Memory B cell (primary cell): ENCODE data around the gene ADGRV1.

Source experiments
- ATAC-seq: fragments of 150-1000 bp; cut with Tn5 transposase; 2 replicates; pipeline ENCODE4 v1.10.0; 2021; ENCODE audit warnings: low read depth, mild to moderate bottlenecking, moderate library complexity
- DNase-seq, 2 donors: peaks; one replicate each; pipeline ENCODE4 v3.0.0; 2022; ENCODE audit warnings: low spot score in 2 of 2
- H3K27ac Mint-ChIP-seq: one replicate; pipeline ENCODE4 v1.8.0; 2022; ENCODE audit warnings: mild to moderate bottlenecking, moderate library complexity, mixed read lengths
- H3K27me3 Mint-ChIP-seq: one replicate; pipeline ENCODE4 v1.8.0; 2022; ENCODE audit warnings: mixed read lengths
- H3K36me3 Mint-ChIP-seq: one replicate; pipeline ENCODE4 v1.8.0; 2022; ENCODE audit warnings: mild to moderate bottlenecking, mixed read lengths
- H3K4me1 Mint-ChIP-seq: one replicate; pipeline ENCODE4 v1.8.0; 2022; ENCODE audit warnings: mixed read lengths
- H3K4me3 Mint-ChIP-seq: one replicate; pipeline ENCODE4 v1.8.0; 2022; ENCODE audit warnings: mild to moderate bottlenecking, moderate library complexity, mixed read lengths
- H3K9me3 Mint-ChIP-seq: one replicate; pipeline ENCODE4 v1.8.0; 2022; ENCODE audit warnings: mixed read lengths

Gene ADGRV1

DNA sequence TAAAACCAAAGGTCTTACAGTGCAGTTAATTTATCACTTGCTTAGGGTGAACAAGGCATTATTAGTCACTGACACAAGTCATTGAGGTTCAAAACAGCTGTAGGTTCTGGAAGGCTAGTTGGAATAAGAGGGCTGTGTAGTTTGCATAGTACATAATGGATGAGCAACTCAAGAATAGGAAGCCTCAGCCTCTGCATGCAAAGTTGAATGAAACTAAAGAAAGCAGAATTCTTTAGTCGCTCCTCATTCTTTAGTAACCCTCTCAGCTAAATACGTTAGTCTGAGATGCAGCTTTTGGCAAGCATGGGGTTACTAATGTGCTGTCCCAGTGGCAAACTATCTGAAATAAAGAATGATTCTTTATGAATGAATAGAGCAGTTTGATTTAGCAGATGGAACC lies 74.2 kb downstream of the ADGRV1 start:
- no peaks in the 10 kb centered on the region for H3K9me3 Mint-ChIP-seq
- DNase-seq (no peak), ATAC-seq (no peak)
- H3K27ac Mint-ChIP-seq, result no peak overlapping the region
- H3K27me3 Mint-ChIP-seq, result peaks cover 6% of the 10 kb centered on the region
- no peak overlapping the region for H3K4me3 Mint-ChIP-seq
- no peaks in the 10 kb centered on the region for H3K4me1 Mint-ChIP-seq
- H3K36me3 Mint-ChIP-seq, result no peaks in the 10 kb centered on the region

DNA sequence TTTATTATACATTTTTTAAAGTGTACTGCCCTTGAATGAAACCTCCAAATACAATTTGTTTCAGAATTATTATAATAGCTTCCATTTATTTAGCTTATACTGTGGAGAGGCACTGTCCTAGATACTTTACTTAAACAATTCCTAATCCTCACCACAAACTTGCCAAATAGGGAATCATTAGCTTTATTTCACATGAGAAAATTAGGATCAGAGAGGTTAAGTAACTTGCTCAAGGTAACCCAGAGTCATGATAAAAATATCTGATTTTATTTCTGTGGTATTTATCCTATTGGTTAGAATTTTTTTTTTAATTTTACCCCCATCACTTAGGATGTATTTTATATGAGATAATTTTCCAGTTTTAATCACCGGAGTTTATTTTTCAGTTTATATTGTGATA lies 78.4 kb downstream of the ADGRV1 start:
- no peaks in the 10 kb centered on the region for H3K36me3 Mint-ChIP-seq
- no peaks in the 10 kb centered on the region for H3K4me1 Mint-ChIP-seq

DNA sequence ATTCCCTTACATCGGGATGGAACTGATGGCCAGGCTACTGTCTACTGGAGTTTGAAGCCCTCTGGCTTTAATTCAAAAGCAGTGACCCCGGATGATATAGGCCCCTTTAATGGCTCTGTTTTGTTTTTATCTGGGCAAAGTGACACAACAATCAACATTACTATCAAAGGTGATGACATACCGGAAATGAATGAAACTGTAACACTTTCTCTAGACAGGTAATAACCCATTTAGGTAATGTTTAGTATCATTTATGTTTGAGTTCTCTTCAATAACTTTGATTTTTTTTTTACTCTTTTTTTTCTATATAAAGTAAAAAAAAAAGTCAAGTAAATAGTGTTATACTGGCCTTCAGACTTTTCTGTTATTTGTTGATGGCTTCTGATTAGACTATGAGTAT lies 79.1 kb downstream of the ADGRV1 start:
- H3K27ac Mint-ChIP-seq, result no peak overlapping the region

More for the DNA sequence above, 78.4 kb downstream of the ADGRV1 start:
- peaks cover 5% of the 10 kb centered on the region for H3K27me3 Mint-ChIP-seq
- no peak for ATAC-seq
- H3K9me3 Mint-ChIP-seq, result no peaks in the 10 kb centered on the region
- H3K27ac Mint-ChIP-seq, result no peak overlapping the region
- DNase-seq, result no peak
- H3K4me3 Mint-ChIP-seq, result no peak overlapping the region

DNA sequence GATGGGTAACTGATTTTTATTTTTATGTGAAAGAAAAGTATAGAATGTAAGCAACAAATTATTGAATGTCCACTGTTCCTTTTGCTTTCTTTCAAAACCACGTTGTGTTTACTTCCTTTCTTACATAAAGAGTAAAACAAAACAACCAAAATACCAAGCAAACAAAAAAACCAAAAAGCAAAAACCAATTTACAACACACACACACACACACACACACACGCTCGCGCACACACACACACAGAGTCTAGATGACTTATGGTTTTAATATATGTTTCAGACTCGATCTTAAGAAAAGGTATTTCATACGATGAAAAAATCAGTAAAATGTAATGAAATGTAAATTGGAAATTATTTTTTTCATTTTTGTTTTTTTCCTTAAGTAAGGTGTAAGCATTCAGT lies 80.3 kb downstream of the ADGRV1 start:
- Mint-ChIP-seq H3K4me3 (no peak overlapping the region), H3K27ac (no peak overlapping the region), H3K9me3 (no peaks in the 10 kb centered on the region), H3K27me3 (peaks cover 5% of the 10 kb centered on the region), H3K36me3 (no peaks in the 10 kb centered on the region), H3K4me1 (no peaks in the 10 kb centered on the region)
- DNase-seq (no peak), ATAC-seq (no peak)

More for the DNA sequence above, 79.1 kb downstream of the ADGRV1 start:
- ATAC-seq (no peak), DNase-seq (no peak)
- H3K4me3 Mint-ChIP-seq, result no peak overlapping the region
- H3K27me3 Mint-ChIP-seq, result peaks cover 5% of the 10 kb centered on the region
- no peaks in the 10 kb centered on the region for H3K9me3 Mint-ChIP-seq
- H3K36me3 Mint-ChIP-seq, result no peaks in the 10 kb centered on the region
- H3K4me1 Mint-ChIP-seq, result no peaks in the 10 kb centered on the region

DNA sequence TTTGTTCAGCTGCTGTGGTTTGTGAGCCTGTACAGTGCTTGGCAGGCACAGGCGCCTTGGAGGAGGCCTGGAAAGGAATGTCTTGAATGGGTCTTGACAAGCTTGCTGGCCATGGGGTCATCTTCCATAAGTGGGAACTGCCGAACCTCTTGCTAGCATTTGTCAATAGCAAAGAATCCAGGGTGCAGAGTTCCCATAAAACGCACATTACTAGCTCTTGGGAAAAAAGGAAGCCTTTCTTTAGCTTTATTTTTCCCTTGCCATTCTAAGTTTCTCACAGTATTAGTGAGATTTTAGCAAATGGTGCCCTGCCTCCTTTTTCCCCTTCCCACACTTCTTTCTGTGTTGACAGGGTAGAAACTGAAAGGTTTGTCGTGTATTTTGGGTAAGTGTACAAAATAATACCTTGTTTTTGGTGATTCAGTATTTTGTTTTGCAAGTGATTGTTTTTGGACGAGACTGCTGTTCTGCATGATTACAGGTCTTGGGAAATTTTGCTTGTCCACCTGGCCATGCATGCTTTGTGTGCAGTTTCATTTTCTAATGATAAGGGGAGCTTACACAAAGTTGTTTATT lies 82.0 kb downstream of the ADGRV1 start:
- DNase-seq (no peak), ATAC-seq (no peak)
- no peaks in the 10 kb centered on the region for H3K4me1 Mint-ChIP-seq
- no peak overlapping the region for H3K4me3 Mint-ChIP-seq
- H3K36me3 Mint-ChIP-seq, result no peaks in the 10 kb centered on the region
- H3K9me3 Mint-ChIP-seq, result no peaks in the 10 kb centered on the region
- no peak overlapping the region for H3K27ac Mint-ChIP-seq
- H3K27me3 Mint-ChIP-seq, result peaks cover 1% of the 10 kb centered on the region

DNA sequence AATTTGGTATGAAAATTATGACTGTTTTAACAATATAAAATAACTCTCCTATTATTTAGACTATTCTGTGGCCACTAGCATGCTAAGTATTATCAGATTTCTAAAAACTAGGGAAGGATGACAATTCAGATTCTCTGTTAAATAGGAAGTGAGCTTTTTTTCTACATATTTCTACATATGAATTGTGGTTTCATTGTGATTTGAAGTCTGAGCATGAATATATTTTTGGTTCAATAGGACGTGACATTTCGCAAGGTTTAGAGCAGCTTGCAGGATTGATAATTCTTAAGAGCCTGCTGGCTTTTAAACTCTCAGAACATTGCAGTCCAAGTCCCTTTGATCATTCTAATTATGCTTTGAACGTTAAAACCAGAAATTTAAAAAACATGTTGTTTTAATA lies 82.9 kb downstream of the ADGRV1 start:
- no peaks in the 10 kb centered on the region for H3K36me3 Mint-ChIP-seq
- no peak for ATAC-seq
- H3K9me3 Mint-ChIP-seq, result no peaks in the 10 kb centered on the region

DNA sequence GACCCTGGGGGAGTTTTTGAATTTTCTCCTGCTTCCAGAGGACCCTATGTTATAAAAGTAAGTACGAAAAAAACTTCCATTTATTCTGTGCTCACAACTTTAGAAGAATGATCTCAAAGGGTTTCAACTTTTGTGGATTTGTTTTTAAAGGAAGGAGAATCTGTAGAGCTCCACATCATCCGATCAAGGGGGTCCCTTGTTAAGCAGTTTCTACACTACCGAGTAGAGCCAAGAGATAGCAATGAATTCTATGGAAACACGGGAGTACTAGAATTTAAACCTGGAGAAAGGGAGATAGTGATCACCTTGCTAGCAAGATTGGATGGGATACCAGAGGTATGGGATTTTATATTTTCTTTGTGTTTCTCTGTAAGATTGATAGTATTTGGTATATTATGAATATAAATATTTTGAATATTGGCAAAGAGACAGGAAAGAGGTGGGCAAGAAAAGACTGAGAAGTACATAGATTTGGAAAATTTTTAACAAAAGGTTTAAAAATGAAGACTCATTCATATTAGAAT lies 84.2 kb downstream of the ADGRV1 start:
- Mint-ChIP-seq H3K36me3 (no peaks in the 10 kb centered on the region), H3K9me3 (no peaks in the 10 kb centered on the region), H3K4me1 (no peaks in the 10 kb centered on the region), H3K27ac (no peak overlapping the region), H3K4me3 (no peak overlapping the region), H3K27me3 (no peaks in the 10 kb centered on the region)
- DNase-seq (no peak), ATAC-seq (no peak)

More for the DNA sequence above, 82.9 kb downstream of the ADGRV1 start:
- Mint-ChIP-seq H3K27ac (no peak overlapping the region), H3K4me1 (no peaks in the 10 kb centered on the region), H3K4me3 (no peak overlapping the region), H3K27me3 (no peaks in the 10 kb centered on the region)
- no peak for DNase-seq

DNA sequence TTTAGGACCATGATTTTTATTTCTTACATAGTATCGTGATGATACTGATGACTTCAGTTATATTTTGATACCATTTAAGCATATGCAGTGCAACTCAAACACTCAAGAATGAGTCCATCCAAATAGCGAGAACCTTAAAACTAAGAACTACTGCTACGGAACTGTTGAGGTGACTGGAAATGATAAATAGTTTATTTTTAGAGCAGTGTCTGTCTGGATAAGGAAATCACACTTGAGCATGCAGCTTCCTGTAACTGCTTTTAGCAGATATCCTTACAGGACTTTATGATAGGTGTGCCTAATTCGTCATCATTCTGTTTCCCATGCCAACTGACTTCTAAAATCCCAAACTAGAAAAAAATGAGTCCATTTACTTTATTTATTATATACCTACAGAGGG lies 85.5 kb downstream of the ADGRV1 start:
- Mint-ChIP-seq H3K27ac (no peak overlapping the region), H3K4me1 (no peaks in the 10 kb centered on the region), H3K27me3 (no peaks in the 10 kb centered on the region), H3K36me3 (no peaks in the 10 kb centered on the region), H3K9me3 (no peaks in the 10 kb centered on the region), H3K4me3 (no peak overlapping the region)
- no peak for ATAC-seq
- DNase-seq, result no peak

DNA sequence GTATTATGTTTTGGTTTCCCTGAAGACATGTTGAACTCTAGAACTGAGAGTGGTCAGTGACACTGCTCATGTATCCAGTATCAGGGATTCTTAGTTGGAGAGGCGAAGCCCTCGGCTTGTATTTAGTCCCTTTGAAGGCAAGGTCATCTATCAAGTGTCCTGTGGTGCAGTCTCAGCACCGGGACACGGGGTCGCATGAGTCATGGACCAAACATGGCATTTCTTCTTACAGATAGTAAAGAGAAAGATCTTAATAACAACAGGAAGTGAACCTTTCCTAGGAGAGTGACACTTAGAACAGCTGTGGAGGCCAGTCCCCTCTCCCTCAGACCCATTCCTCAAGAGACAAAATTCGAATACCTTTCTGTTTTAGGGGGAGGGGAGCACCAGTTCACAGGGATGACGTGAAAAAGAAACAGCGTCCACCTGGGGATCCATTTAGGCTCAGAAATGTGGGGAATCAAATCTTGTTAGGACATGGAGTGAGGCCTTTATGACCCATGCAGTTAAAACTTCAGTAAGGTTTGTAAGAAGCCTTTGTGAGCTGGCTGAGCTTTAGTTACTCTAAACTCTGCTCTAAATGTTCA lies 86.5 kb downstream of the ADGRV1 start:
- no peak overlapping the region for H3K4me3 Mint-ChIP-seq
- no peaks in the 10 kb centered on the region for H3K9me3 Mint-ChIP-seq
- H3K36me3 Mint-ChIP-seq, result no peaks in the 10 kb centered on the region
- DNase-seq, result no peak
- H3K27me3 Mint-ChIP-seq, result no peaks in the 10 kb centered on the region
- ATAC-seq, result no peak
- H3K27ac Mint-ChIP-seq, result no peak overlapping the region
- no peaks in the 10 kb centered on the region for H3K4me1 Mint-ChIP-seq

DNA sequence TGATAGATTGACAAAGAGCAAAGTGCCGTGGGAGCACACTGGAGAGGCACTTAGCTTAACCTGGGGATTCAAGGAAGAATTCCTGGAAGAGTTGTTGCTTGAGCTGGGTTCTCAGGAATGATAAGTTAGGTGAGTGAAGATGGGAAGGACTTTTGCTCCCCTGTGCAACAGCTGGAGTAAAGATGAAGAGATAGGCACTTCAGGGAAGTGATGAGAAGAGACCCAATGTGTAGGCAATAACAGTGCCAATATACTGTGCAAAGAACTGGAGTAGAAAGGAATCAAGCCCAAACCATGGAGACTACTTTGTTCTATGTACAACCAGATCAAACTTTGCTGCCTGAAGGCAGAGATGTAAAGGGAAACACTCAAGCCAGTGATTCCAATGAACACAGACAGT lies 92.2 kb downstream of the ADGRV1 start:
- H3K4me1 Mint-ChIP-seq, result peaks cover 2% of the 10 kb centered on the region
- H3K9me3 Mint-ChIP-seq, result no peaks in the 10 kb centered on the region
- DNase-seq, result no peak
- H3K27me3 Mint-ChIP-seq, result peaks cover 2% of the 10 kb centered on the region
- H3K27ac Mint-ChIP-seq, result no peak overlapping the region
- H3K36me3 Mint-ChIP-seq, result no peaks in the 10 kb centered on the region
- no peak overlapping the region for H3K4me3 Mint-ChIP-seq
- ATAC-seq, result no peak

DNA sequence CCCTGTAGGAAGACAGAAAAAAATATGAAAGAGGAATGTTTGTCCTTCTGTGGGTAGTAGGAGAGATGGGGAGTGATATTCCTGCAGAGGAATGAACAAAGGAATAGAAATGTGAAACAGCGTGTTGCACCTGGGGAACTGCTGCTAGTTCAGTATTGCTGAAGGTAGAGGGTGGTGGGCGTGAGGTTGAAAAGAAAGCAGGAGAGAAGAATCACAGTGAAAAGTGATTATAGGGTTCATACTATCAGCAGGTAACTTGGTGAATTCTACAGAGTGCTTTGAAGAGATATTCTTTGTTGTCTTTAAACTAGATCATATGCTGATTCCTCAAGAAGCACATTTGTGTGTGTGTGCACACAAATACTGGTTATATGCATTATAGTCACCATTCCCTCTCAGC lies 95.6 kb downstream of the ADGRV1 start:
- no peak for DNase-seq
- Mint-ChIP-seq H3K9me3 (no peaks in the 10 kb centered on the region), H3K36me3 (no peaks in the 10 kb centered on the region), H3K4me3 (no peak overlapping the region), H3K27ac (no peak overlapping the region), H3K27me3 (peaks cover 2% of the 10 kb centered on the region), H3K4me1 (peaks cover 2% of the 10 kb centered on the region)
- no peak for ATAC-seq

DNA sequence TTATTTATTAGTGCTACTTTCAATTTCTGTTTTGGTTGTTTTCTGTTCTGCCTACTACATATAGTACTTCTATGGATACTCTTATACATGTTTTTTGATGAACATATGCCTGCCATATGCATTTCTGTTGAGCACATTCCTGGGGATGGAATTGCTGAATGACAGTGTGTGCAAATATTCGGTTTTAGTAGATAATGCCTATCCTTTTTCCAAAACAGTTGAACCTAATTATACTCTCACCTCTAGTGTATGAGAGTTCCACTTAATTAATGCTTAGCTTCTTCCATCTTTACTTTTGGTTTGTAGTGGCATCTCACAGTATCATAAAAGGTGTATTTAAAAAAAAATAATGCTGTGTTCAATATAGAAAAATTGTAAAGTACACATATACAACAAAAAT lies 96.8 kb downstream of the ADGRV1 start:
- DNase-seq (no peak), ATAC-seq (no peak)
- Mint-ChIP-seq H3K4me3 (no peak overlapping the region), H3K36me3 (no peaks in the 10 kb centered on the region), H3K27me3 (peaks cover 2% of the 10 kb centered on the region), H3K27ac (no peak overlapping the region), H3K9me3 (no peaks in the 10 kb centered on the region), H3K4me1 (peaks cover 2% of the 10 kb centered on the region)

DNA sequence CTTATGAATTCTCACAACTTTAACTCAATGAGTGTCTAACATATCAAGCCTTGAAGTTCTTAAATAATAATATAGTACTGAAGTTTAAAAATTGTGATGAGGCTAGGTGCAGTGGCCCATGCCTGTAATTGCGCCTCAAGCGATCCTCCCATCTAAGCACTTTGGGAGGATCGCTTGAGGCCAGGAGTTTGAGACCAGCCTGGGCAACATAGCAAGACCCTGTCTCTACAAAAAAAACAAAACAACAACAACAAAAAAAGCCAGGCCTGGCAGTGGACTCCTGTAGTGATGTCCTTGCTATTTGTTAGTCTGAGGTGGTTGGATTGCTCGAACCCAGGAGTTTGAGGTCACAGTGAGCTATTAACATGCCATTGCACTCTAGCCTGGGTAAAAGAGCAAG lies 98.4 kb downstream of the ADGRV1 start:
- H3K27ac Mint-ChIP-seq, result no peak overlapping the region
- DNase-seq (no peak), ATAC-seq (no peak)
- no peaks in the 10 kb centered on the region for H3K9me3 Mint-ChIP-seq
- H3K4me1 Mint-ChIP-seq, result peaks cover 2% of the 10 kb centered on the region
- no peaks in the 10 kb centered on the region for H3K36me3 Mint-ChIP-seq
- no peaks in the 10 kb centered on the region for H3K27me3 Mint-ChIP-seq
- no peak overlapping the region for H3K4me3 Mint-ChIP-seq

DNA sequence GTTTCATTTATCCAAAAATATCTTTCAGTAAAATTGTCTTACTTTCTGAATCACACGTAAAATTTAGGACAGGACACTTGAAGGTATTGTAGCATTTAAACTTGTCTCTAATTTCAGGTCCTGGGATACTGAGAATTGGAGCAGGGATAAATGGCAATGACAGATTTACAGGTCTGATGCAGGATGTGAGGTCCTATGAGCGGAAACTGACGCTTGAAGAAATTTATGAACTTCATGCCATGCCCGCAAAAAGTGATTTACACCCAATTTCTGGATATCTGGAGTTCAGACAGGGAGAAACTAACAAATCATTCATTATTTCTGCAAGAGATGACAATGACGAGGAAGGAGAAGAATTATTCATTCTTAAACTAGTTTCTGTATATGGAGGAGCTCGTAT lies 99.2 kb downstream of the ADGRV1 start:
- Mint-ChIP-seq H3K27me3 (no peaks in the 10 kb centered on the region), H3K4me3 (no peak overlapping the region), H3K4me1 (peaks cover 2% of the 10 kb centered on the region), H3K36me3 (no peaks in the 10 kb centered on the region), H3K27ac (no peak overlapping the region), H3K9me3 (no peaks in the 10 kb centered on the region)
- no peak for DNase-seq
- no peak for ATAC-seq

DNA sequence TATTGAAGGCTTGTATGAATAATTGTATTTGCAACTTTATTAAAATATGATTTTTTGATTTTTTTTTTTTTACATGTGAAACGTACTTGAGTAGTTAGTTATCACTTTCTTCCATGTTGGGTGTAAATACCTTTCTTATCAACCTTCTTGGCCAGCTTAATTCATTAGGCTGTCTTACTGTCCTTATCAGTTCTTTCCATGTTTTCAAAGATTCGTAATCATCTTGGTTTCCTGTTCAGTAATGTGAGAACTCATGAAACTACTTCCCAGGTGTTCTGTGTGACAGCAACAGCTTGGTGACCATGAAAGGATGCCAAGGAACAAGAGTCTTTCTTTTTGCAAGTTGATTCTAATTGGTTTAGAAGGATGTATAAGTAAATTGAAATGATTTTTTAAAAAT lies 100.0 kb downstream of the ADGRV1 start:
- ATAC-seq (no peak), DNase-seq (no peak)
- no peaks in the 10 kb centered on the region for H3K9me3 Mint-ChIP-seq
- H3K36me3 Mint-ChIP-seq, result no peaks in the 10 kb centered on the region
- peaks cover 2% of the 10 kb centered on the region for H3K4me1 Mint-ChIP-seq
- H3K4me3 Mint-ChIP-seq, result no peak overlapping the region
- no peaks in the 10 kb centered on the region for H3K27me3 Mint-ChIP-seq
- H3K27ac Mint-ChIP-seq, result no peak overlapping the region
